SW 1271 (cell line): ENCODE data around the gene CALML4.

Experiments used
- DNase-seq, 2 experiments: peaks; one replicate each; lab custom pipeline; 2025; lab: John Stamatoyannopoulos, UW

CALML4 gene

GRCh38 chr15:68145706-68146105 lies 59.4 kb downstream of the CALML4 start:
- no peak for DNase-seq

- no peak for DNase-seq
Measured at GRCh38 chr15:68143785-68144184, 61.3 kb downstream of the CALML4 start.

- DNase-seq, result no peak
Measured at GRCh38 chr15:68143129-68143528, 62.0 kb downstream of the CALML4 start.
